H1 (cell line): ENCODE results near the gene TMTC4. TPM values are rescaled to one million over a fixed set of nuclear protein-coding genes. Genes with fewer than 3 reads are reported as not detected.

Experiments
- CTCF ChIA-PET: fragments of 300-600 bp; sonication (Branson Sonifier 250); formaldehyde crosslinking; loops from one replicate; lab custom pipeline; 2021; ENCODE audit not compliant: partially characterized antibody; lab: Charles Lee
- POLR2A ChIA-PET: fragments of 300-600 bp; sonication (Branson Sonifier 250); formaldehyde crosslinking; loops from one replicate; lab custom pipeline; 2021; ENCODE audit warnings: inconsistent platforms; ENCODE audit not compliant: partially characterized antibody; lab: Charles Lee
- DNase-seq, 2 experiments: peaks; one replicate each; pipeline versions ENCODE4 v3.0.0 to v3.0.0-alpha.2; 2010 to 2022; ENCODE audit warnings: low spot score in 2 of 2, low read depth in 1 of 2, mixed read lengths in 1 of 2
- FAIRE-seq: peaks from 2 replicates; lab custom pipeline; 2011; peaks lifted over from hg19 to GRCh38; lab: Jason Lieb, UNC
- H2AFZ ChIP-seq: 2 replicates; pipeline ENCODE4 v1.8.1; 2012; ENCODE audit warnings: low read length, inconsistent platforms
- H2AK5ac ChIP-seq: 2 replicates; pipeline ENCODE4 v1.6.1; 2013; ENCODE audit warnings: low read depth, low read length
- H2BK120ac ChIP-seq: replicated peaks from 2 replicates; pipeline ENCODE3; 2013; ENCODE audit warnings: low read depth, low read length, inconsistent platforms
- H2BK12ac ChIP-seq: 2 replicates; pipeline ENCODE4 v1.6.1; 2013; ENCODE audit warnings: low read depth, low read length
- H2BK15ac ChIP-seq: 2 replicates; pipeline ENCODE4 v1.6.1; 2013; ENCODE audit warnings: low read length
- H2BK20ac ChIP-seq: 2 replicates; pipeline ENCODE4 v1.6.1; 2013; ENCODE audit warnings: low read length
- H2BK5ac ChIP-seq: 2 replicates; pipeline ENCODE4 v1.6.1; 2013; ENCODE audit warnings: low read depth, low read length
- H3K14ac ChIP-seq: 2 replicates; pipeline ENCODE4 v1.6.1; 2013; ENCODE audit warnings: inconsistent platforms; ENCODE audit not compliant: insufficient read length
- H3K18ac ChIP-seq: 2 replicates; pipeline ENCODE4 v1.6.1; 2013; ENCODE audit warnings: low read length; ENCODE audit errors: extremely low read depth
- H3K23ac ChIP-seq: 2 replicates; pipeline ENCODE4 v1.6.1; 2013; ENCODE audit warnings: inconsistent platforms; ENCODE audit not compliant: insufficient read length
- H3K23me2 ChIP-seq: 2 replicates; pipeline ENCODE4 v1.6.1; 2013; ENCODE audit warnings: low read depth, low read length
- H3K27ac ChIP-seq: 2 replicates; pipeline ENCODE4 v1.6.1; 2011; ENCODE audit warnings: low read depth, low read length, inconsistent platforms
- H3K27me3 ChIP-seq, 4 experiments: replicated peaks in 1 of 4; 1 replicate in 1 of 4; 2 replicates in 3 of 4; pipeline versions ENCODE4 v1.6.1 to v1.8.1; 2011 to 2013; ENCODE audit warnings: low read length in 3 of 4, mild to moderate bottlenecking in 3 of 4, inconsistent platforms in 2 of 4, mixed read lengths in 2 of 4, moderate library complexity in 1 of 4; ENCODE audit not compliant: control insufficient read depth in 3 of 4, insufficient read depth in 3 of 4; ENCODE audit errors: extremely low read depth in 1 of 4
- H3K36me3 ChIP-seq, 4 experiments: 2 replicates each; pipeline versions ENCODE4 v1.6.1 to v1.8.1; 2011 to 2013; ENCODE audit warnings: mild to moderate bottlenecking in 4 of 4, low read length in 3 of 4, moderate library complexity in 2 of 4, control low read depth in 1 of 4, inconsistent platforms in 1 of 4; ENCODE audit not compliant: insufficient read depth in 4 of 4, control insufficient read depth in 2 of 4
- H3K4ac ChIP-seq: replicated peaks from 2 replicates; pipeline ENCODE3; 2013; ENCODE audit warnings: low read length, low read depth, mixed read lengths, inconsistent platforms; ENCODE audit not compliant: insufficient read length
- H3K4me1 ChIP-seq, 4 experiments: replicated peaks in 1 of 4; 1 replicate in 1 of 4; 2 replicates in 3 of 4; pipeline versions ENCODE4 v1.6.1 to v1.8.1; 2011 to 2013; ENCODE audit warnings: low read length in 3 of 4, inconsistent platforms in 2 of 4, mixed read lengths in 1 of 4; ENCODE audit not compliant: insufficient read depth in 4 of 4, control insufficient read depth in 3 of 4
- H3K4me2 ChIP-seq, 2 experiments: 2 replicates each; pipeline versions ENCODE4 v1.6.1 to v1.8.1; 2011 to 2013; ENCODE audit warnings: low read depth in 2 of 2, low read length in 2 of 2, control low read depth in 1 of 2, inconsistent platforms in 1 of 2, mild to moderate bottlenecking in 1 of 2; ENCODE audit not compliant: insufficient read depth in 1 of 2
- H3K4me3 ChIP-seq, 4 experiments: fragments of 200-600, 300-600 bp in 1 of 4; sonication (generic), shearing (Covaris generic), sonication (Bioruptor Twin) in 1 of 4; 2 replicates each; pipeline versions ENCODE4 v1.5.1 to v1.8.1; 2011 to 2016; ENCODE audit warnings: low read length in 4 of 4, low read depth in 3 of 4, control low read depth in 2 of 4, inconsistent platforms in 2 of 4, mild to moderate bottlenecking in 2 of 4, mixed read lengths in 1 of 4, moderate library complexity in 1 of 4; ENCODE audit not compliant: insufficient read depth in 2 of 4; ENCODE audit errors: extremely low read depth in 1 of 4
- H3K56ac ChIP-seq: replicated peaks from 2 replicates; pipeline ENCODE3; 2013; ENCODE audit warnings: low read depth, mild to moderate bottlenecking, mixed read lengths, low read length, inconsistent platforms; ENCODE audit not compliant: insufficient read length
- H3K79me1 ChIP-seq: 2 replicates; pipeline ENCODE4 v1.6.1; 2013; ENCODE audit warnings: low read depth, low read length, control low read depth
- H3K79me2 ChIP-seq, 2 experiments: 2 replicates each; pipeline versions ENCODE4 v1.6.1 to v1.8.1; 2012 to 2013; ENCODE audit warnings: low read length in 2 of 2, mild to moderate bottlenecking in 2 of 2, inconsistent platforms in 1 of 2; ENCODE audit not compliant: insufficient read depth in 2 of 2, control insufficient read depth in 1 of 2
- H3K9ac ChIP-seq, 4 experiments: replicated peaks in 1 of 4; 1 replicate in 1 of 4; 2 replicates in 3 of 4; pipeline versions ENCODE4 v1.6.1 to v1.8.1; 2011 to 2013; ENCODE audit warnings: low read depth in 3 of 4, low read length in 3 of 4, control low read depth in 2 of 4, mild to moderate bottlenecking in 2 of 4, moderate library complexity in 2 of 4, inconsistent platforms in 1 of 4; ENCODE audit errors: extremely low read depth in 1 of 4
- H3K9me3 ChIP-seq, 2 experiments: 2 replicates each; pipeline versions ENCODE4 v1.6.1 to v1.8.1; 2012 to 2013; ENCODE audit warnings: mild to moderate bottlenecking in 2 of 2, moderate library complexity in 2 of 2, control low read depth in 1 of 2, inconsistent platforms in 1 of 2, low read depth in 1 of 2, low read length in 1 of 2, mixed read lengths in 1 of 2; ENCODE audit not compliant: insufficient read depth in 2 of 2
- H4K20me1 ChIP-seq, 2 experiments: replicated peaks in 1 of 2; 2 replicates each; pipeline versions ENCODE3 to v1.8.1; 2011 to 2013; ENCODE audit warnings: inconsistent platforms in 2 of 2, low read length in 2 of 2, mild to moderate bottlenecking in 1 of 2; ENCODE audit not compliant: insufficient read depth in 2 of 2, control insufficient read depth in 1 of 2
- H4K5ac ChIP-seq: 2 replicates; pipeline ENCODE4 v1.6.1; 2013; ENCODE audit warnings: low read length, low read depth, mixed read lengths, inconsistent platforms; ENCODE audit not compliant: insufficient read length
- H4K8ac ChIP-seq: 2 replicates; pipeline ENCODE4 v1.8.0; 2013; ENCODE audit warnings: mild to moderate bottlenecking, moderate library complexity, low read length, inconsistent platforms; ENCODE audit not compliant: insufficient read depth; ENCODE audit errors: extremely low read depth
- H4K91ac ChIP-seq: replicated peaks from 2 replicates; pipeline ENCODE3; 2013; ENCODE audit warnings: low read length, mixed read lengths, inconsistent platforms; ENCODE audit not compliant: insufficient read length
- E2F6 ChIP-seq: IDR thresholded peaks from 2 replicates; pipeline ENCODE4 v1.6.1; 2012; ENCODE audit warnings: inconsistent platforms
- EZH2 ChIP-seq: fragments of 200-600 bp; sonication (generic); IDR thresholded peaks from 2 replicates; pipeline ENCODE4 v1.7.1; 2012; ENCODE audit warnings: low read depth, mild to moderate bottlenecking, moderate library complexity, low read length, inconsistent platforms; ENCODE audit not compliant: severe bottlenecking
- POU5F1 ChIP-seq: IDR thresholded peaks from 2 replicates; pipeline ENCODE4 v1.6.1; 2011; ENCODE audit warnings: low read depth, mild to moderate bottlenecking, low read length, moderate library complexity
- RAD21 ChIP-seq, 2 experiments: IDR thresholded peaks in 1 of 2; conservative IDR thresholded peaks in 1 of 2; 2 replicates each; pipeline ENCODE4 v1.6.1; 2011; ENCODE audit warnings: low read depth in 2 of 2, low read length in 2 of 2, improper control_type of control experiment in 1 of 2, inconsistent platforms in 1 of 2, mild to moderate bottlenecking in 1 of 2, moderate library complexity in 1 of 2
- RBBP5 ChIP-seq: IDR thresholded peaks from 2 replicates; pipeline ENCODE4 v1.7.1; 2012; ENCODE audit warnings: low read depth, mild to moderate bottlenecking, inconsistent platforms, low read length, moderate library complexity, borderline replicate concordance
- SP1 ChIP-seq: IDR thresholded peaks from 2 replicates; pipeline ENCODE4 v1.6.1; 2011; ENCODE audit warnings: low read depth, low read length
- SP2 ChIP-seq: IDR thresholded peaks from 2 replicates; pipeline ENCODE4 v1.6.1; 2012; ENCODE audit warnings: mild to moderate bottlenecking, low read length, inconsistent platforms
- SRF ChIP-seq: IDR thresholded peaks from 2 replicates; pipeline ENCODE4 v1.6.1; 2011; ENCODE audit warnings: mild to moderate bottlenecking, low read depth, low read length, moderate library complexity
- SUZ12 ChIP-seq: fragments of 200-600 bp; sonication (generic); IDR thresholded peaks from 2 replicates; pipeline ENCODE4 v1.6.1; 2012; ENCODE audit warnings: mild to moderate bottlenecking, inconsistent platforms, low read length, moderate library complexity, mixed read lengths
- ZNF274 ChIP-seq: IDR thresholded peaks from 2 replicates; pipeline ENCODE4 v1.7.0; 2012; ENCODE audit warnings: low read length, borderline replicate concordance; ENCODE audit errors: extremely low read depth
- WGBS, 2 experiments: shearing (Covaris generic) in 1 of 2; methylation state at CpG; one replicate each; pipeline versions ENCODE4 v1.1.6 to v1.1.7; 2013 to 2015; ENCODE audit warnings: low lambda C conversion rate in 2 of 2, mixed read lengths in 2 of 2, inconsistent platforms in 1 of 2, low coverage in 1 of 2, missing lambda C conversion rate in 1 of 2; ENCODE audit not compliant: insufficient replicate concordance in 2 of 2, insufficient coverage in 1 of 2, insufficient read length in 1 of 2; ENCODE audit errors: extremely low coverage in 1 of 2, missing lambda C conversion rate in 1 of 2; 5-methylcytosine and 5-hydroxymethylcytosine counted together
- polyA plus RNA-seq, 7 experiments: library from polyadenylated mRNA; depleted of rRNA in 3 of 7; stranded (reverse) in 5 of 7; unstranded in 2 of 7; fragments of >200 nt in 5 of 7; fragments of 200-250 nt in 2 of 7; gene quantifications; 1 replicate in 5 of 7; 2 replicates in 1 of 7; 4 replicates in 1 of 7; pipeline versions ENCODE4 v1.2.1 to v1.2.3, GENCODE V29; 2011 to 2013; ENCODE audit warnings: missing spikeins in 2 of 7, mixed read lengths in 2 of 7
- total RNA-seq: library from RNA; stranded (reverse); fragmentation: NEBNext Ultra II Directional; extraction: Animal tissue kit (Norgen Biotek cat#: 25700); gene quantifications from 2 replicates; pipeline ENCODE4 v1.2.1, GENCODE V29; 2021
- TF ChIP-seq, protein P1 (sequence below), 3 experiments: IDR thresholded peaks; 1 replicate in 2 of 3; 2 replicates in 1 of 3; pipeline versions ENCODE4 v1.5.1 to v1.6.1; 2011; ENCODE audit warnings: low read length in 3 of 3, mild to moderate bottlenecking in 3 of 3, inconsistent platforms in 2 of 3, low read depth in 1 of 3, moderate library complexity in 1 of 3; ENCODE audit not compliant: insufficient read depth in 1 of 3; ENCODE audit errors: control extremely low read depth in 1 of 3

The TMTC4 gene
- total and polyA plus RNA-seq, 2 of the 8 experiments (the other 6 are each of a cell fraction or from before 2014, with no cell fraction given): 26.3 to 42.6 TPM

GRCh38 chr13:100597253-100597652, 77.3 kb downstream of the TMTC4 start:
- 0 out of 7 replicates have a peak, but pooled peaks cover 0 to 2% (median 0%) of the 10 kb centered on the region in 4 experiments for H3K4me1 ChIP-seq
- H3K4ac ChIP-seq: no peak overlapping the region
- no peak overlapping the region for H2BK120ac ChIP-seq
- no peaks in the 10 kb centered on the region for H3K27me3 ChIP-seq
- H3K23ac ChIP-seq: no peak overlapping the region
- no peaks in the 10 kb centered on the region for H3K9me3 ChIP-seq
- H2BK12ac ChIP-seq: no peak overlapping the region
- H3K27ac ChIP-seq: no peak overlapping the region
- no peak overlapping the region for H3K9ac ChIP-seq
- no peak overlapping the region for H2BK15ac ChIP-seq
- no peaks in the 10 kb centered on the region for H3K36me3 ChIP-seq
- H3K14ac ChIP-seq: no peak overlapping the region
- FAIRE-seq (no peak), DNase-seq (no peak)
- H4K20me1 ChIP-seq: no peaks in the 10 kb centered on the region
- no peak overlapping the region for H4K91ac ChIP-seq
- H3K79me1 ChIP-seq: no peaks in the 10 kb centered on the region
- no peak overlapping the region for H2AK5ac ChIP-seq
- no peak overlapping the region for H3K56ac ChIP-seq
- no peak overlapping the region for H4K8ac ChIP-seq
- no peak overlapping the region for H3K18ac ChIP-seq
- no peak overlapping the region for H2BK5ac ChIP-seq
- H3K79me2 ChIP-seq: no peaks in the 10 kb centered on the region
- WGBS, 2 experiments: 88% methylated on average over 4 of the region's 4 CpGs; no CpG with 5 or more reads in 1 of the 2 experiments
- CTCF ChIA-PET: interaction anchor here (1.1 to 1.7 kb wide), 2 partner anchors 9 to 25 kb away, joined by 3 to 4 read pairs; no protein-coding TSS in a partner anchor
- H4K5ac ChIP-seq: no peak overlapping the region
- H3K4me2 ChIP-seq: no peak overlapping the region
- no peak overlapping the region for H2AFZ ChIP-seq
- no peak overlapping the region for H3K4me3 ChIP-seq
- no peak overlapping the region for H2BK20ac ChIP-seq
- POLR2A ChIA-PET: no interaction called here
- no peaks in the 10 kb centered on the region for H3K23me2 ChIP-seq
- TF ChIP-seq RBBP5: no peak
- no peak for TF ChIP-seq E2F6
- TF ChIP-seq SUZ12: no peak
- no peak for TF ChIP-seq ZNF274
- TF ChIP-seq POU5F1: no peak
- no peak for TF ChIP-seq SP1
- TF ChIP-seq EZH2: no peak
- TF ChIP-seq, protein P1, sequence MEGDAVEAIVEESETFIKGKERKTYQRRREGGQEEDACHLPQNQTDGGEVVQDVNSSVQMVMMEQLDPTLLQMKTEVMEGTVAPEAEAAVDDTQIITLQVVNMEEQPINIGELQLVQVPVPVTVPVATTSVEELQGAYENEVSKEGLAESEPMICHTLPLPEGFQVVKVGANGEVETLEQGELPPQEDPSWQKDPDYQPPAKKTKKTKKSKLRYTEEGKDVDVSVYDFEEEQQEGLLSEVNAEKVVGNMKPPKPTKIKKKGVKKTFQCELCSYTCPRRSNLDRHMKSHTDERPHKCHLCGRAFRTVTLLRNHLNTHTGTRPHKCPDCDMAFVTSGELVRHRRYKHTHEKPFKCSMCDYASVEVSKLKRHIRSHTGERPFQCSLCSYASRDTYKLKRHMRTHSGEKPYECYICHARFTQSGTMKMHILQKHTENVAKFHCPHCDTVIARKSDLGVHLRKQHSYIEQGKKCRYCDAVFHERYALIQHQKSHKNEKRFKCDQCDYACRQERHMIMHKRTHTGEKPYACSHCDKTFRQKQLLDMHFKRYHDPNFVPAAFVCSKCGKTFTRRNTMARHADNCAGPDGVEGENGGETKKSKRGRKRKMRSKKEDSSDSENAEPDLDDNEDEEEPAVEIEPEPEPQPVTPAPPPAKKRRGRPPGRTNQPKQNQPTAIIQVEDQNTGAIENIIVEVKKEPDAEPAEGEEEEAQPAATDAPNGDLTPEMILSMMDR (IDR thresholded peaks at IDR 0.05; ENCODE audit: control extremely low read depth in 1 of 3, insufficient read depth in 1 of 3, low read depth in 1 of 3, low read length in 3 of 3): no peak
- no peak for TF ChIP-seq SRF
- no peak for TF ChIP-seq SP2
- no peak for TF ChIP-seq RAD21 (IDR thresholded peaks at IDR 0.05 in 1 of 2, conservative IDR thresholded peaks at IDR 0.05 in 1 of 2; ENCODE audit: low read depth in 2 of 2, low read length in 2 of 2)
